Loucy (cell line): ENCODE results near the gene CBARP.

Source experiments
- H2AFZ ChIP-seq: fragments of 200-600 bp; sonication (generic); 2 replicates; pipeline ENCODE4 v1.6.0; 2016; ENCODE audit warnings: antibody characterized with exemption, mild to moderate bottlenecking, low read length, moderate library complexity
- H3F3A ChIP-seq: fragments of 200-600 bp; 2 replicates; pipeline ENCODE4 v1.6.0; 2016; ENCODE audit warnings: antibody characterized with exemption, low read depth, mild to moderate bottlenecking
- H3K27me3 ChIP-seq: fragments of 200-600 bp; sonication (generic); 2 replicates; pipeline ENCODE4 v1.6.1; 2014; ENCODE audit warnings: low read length, mild to moderate bottlenecking; ENCODE audit not compliant: insufficient read depth, poor library complexity, severe bottlenecking
- H3K36me3 ChIP-seq: fragments of 200-600 bp; sonication (generic); 2 replicates; pipeline ENCODE4 v1.6.1; 2016; ENCODE audit warnings: low read length; ENCODE audit not compliant: insufficient read depth
- H3K4me1 ChIP-seq: fragments of 200-600 bp; sonication (generic); 2 replicates; pipeline ENCODE4 v1.5.1; 2014; ENCODE audit warnings: low read length, mild to moderate bottlenecking; ENCODE audit not compliant: insufficient read depth, poor library complexity, severe bottlenecking
- H3K4me2 ChIP-seq: fragments of 200-600 bp; sonication (generic); 2 replicates; pipeline ENCODE4 v1.6.0; 2014; ENCODE audit warnings: antibody characterized with exemption, low read length, low read depth, mild to moderate bottlenecking; ENCODE audit not compliant: poor library complexity, severe bottlenecking
- H3K4me3 ChIP-seq: fragments of 200-600 bp; sonication (generic); 2 replicates; pipeline ENCODE4 v1.5.1; 2014; ENCODE audit warnings: low read length, mild to moderate bottlenecking, mixed read lengths; ENCODE audit not compliant: poor library complexity, severe bottlenecking
- H3K79me2 ChIP-seq: fragments of 200-600 bp; sonication (generic); 2 replicates; pipeline ENCODE4 v1.6.1; 2014; ENCODE audit warnings: low read length; ENCODE audit not compliant: insufficient read depth
- H3K9ac ChIP-seq: fragments of 200-600 bp; sonication (generic); 2 replicates; pipeline ENCODE4 v1.6.0; 2014; ENCODE audit warnings: mild to moderate bottlenecking, low read depth, low read length, moderate library complexity; ENCODE audit not compliant: poor library complexity, severe bottlenecking
- H3K9me2 ChIP-seq: fragments of 200-600 bp; sonication (generic); replicated peaks from 2 replicates; pipeline ENCODE4 v1.6.1; 2016; ENCODE audit warnings: low read depth, low read length, mixed read lengths
- H3K9me3 ChIP-seq: fragments of 200-600 bp; sonication (generic); 2 replicates; pipeline ENCODE4 v1.6.1; 2014; ENCODE audit warnings: mild to moderate bottlenecking, antibody characterized with exemption, low read length, low read depth; ENCODE audit not compliant: insufficient read depth
- H4K20me1 ChIP-seq: fragments of 200-600 bp; sonication (generic); 2 replicates; pipeline ENCODE4 v1.6.0; 2014; ENCODE audit warnings: antibody characterized with exemption, low read length, mild to moderate bottlenecking; ENCODE audit not compliant: insufficient read depth, poor library complexity, severe bottlenecking
- CTCF ChIP-seq: fragments of 200-600 bp; sonication (generic); conservative IDR thresholded peaks from 2 replicates; pipeline ENCODE4 v1.5.1; 2014; ENCODE audit warnings: mild to moderate bottlenecking, antibody characterized with exemption, low read length
- EZH2phosphoT487 ChIP-seq: fragments of 200-600 bp; IDR thresholded peaks from 2 replicates; pipeline ENCODE4 v1.6.1; 2018; ENCODE audit warnings: antibody characterized with exemption, mild to moderate bottlenecking, moderate library complexity, borderline replicate concordance

CBARP gene

GRCh38 chr19:1239420-1239795 lies 1.6 kb upstream of the CBARP start:
- no peak for TF ChIP-seq CTCF
- no peak for TF ChIP-seq EZH2phosphoT487
- H2AFZ ChIP-seq, result no peak overlapping the region
- no peaks in the 10 kb centered on the region for H3K9me3 ChIP-seq
- peaks cover 23% of the 10 kb centered on the region for H3K79me2 ChIP-seq
- H3K9ac ChIP-seq, result no peak overlapping the region
- no peaks in the 10 kb centered on the region for H3K36me3 ChIP-seq
- H3K4me2 ChIP-seq, result no peak overlapping the region
- no peaks in the 10 kb centered on the region for H3K9me2 ChIP-seq
- H3F3A ChIP-seq, result peaks cover 10% of the 10 kb centered on the region; the same call in 1 of the 2 replicates
- H3K4me1 ChIP-seq, result peaks cover 22% of the 10 kb centered on the region
- H3K27me3 ChIP-seq, result no peaks in the 10 kb centered on the region
- no peak overlapping the region for H3K4me3 ChIP-seq
- H4K20me1 ChIP-seq, result no peaks in the 10 kb centered on the region

- Histone ChIP-seq H2AFZ (no peak overlapping the region), H3K4me1 (peaks cover 18% of the 10 kb centered on the region), H3K36me3 (no peaks in the 10 kb centered on the region), H3K9me2 (no peaks in the 10 kb centered on the region), H3K4me3 (peak overlapping the region; percentile 61), H3K27me3 (no peaks in the 10 kb centered on the region), H3K9ac (no peak overlapping the region), H3F3A (peaks cover 10% of the 10 kb centered on the region; the same call in 1 of the 2 replicates), H4K20me1 (no peaks in the 10 kb centered on the region), H3K9me3 (no peaks in the 10 kb centered on the region), H3K4me2 (peak overlapping the region; percentile 68), H3K79me2 (peaks cover 16% of the 10 kb centered on the region)
- TF ChIP-seq CTCF (no peak), EZH2phosphoT487 (no peak)
Measured at GRCh38 chr19:1238369-1239303, 831 bp upstream of the CBARP start.

- Histone ChIP-seq H3K9me3 (no peaks in the 10 kb centered on the region), H3K4me1 (peaks cover 6% of the 10 kb centered on the region), H3K4me3 (peak overlapping the region; percentile 60), H3K27me3 (no peaks in the 10 kb centered on the region), H3F3A (peaks cover 10% of the 10 kb centered on the region; the same call in 1 of the 2 replicates), H3K79me2 (peaks cover 5% of the 10 kb centered on the region), H3K4me2 (peak overlapping the region; percentile 65), H3K9me2 (no peaks in the 10 kb centered on the region), H2AFZ (no peak overlapping the region), H3K36me3 (no peaks in the 10 kb centered on the region), H4K20me1 (no peaks in the 10 kb centered on the region), H3K9ac (no peak overlapping the region)
- TF ChIP-seq EZH2phosphoT487 (no peak), CTCF (no peak)
Measured at GRCh38 chr19:1237027-1237659, 662 bp downstream of the CBARP start.
